ENCODE data around the gene DNER.
"Not testable (repeated sequence)": the region's sequence is repeated elsewhere in the genome, so short reads cannot be mapped to it uniquely, and the experiment has no call there.

DNER gene

GRCh38 chr2:229375251-229375650 lies 339.1 kb downstream of the DNER start:
- DNase-seq = no peak

- DNase-seq = not testable (repeated sequence)
Measured at GRCh38 chr2:229373311-229373710, 341.0 kb downstream of the DNER start.

- no peak for DNase-seq
Measured at GRCh38 chr2:229372207-229372606, 342.1 kb downstream of the DNER start.

- DNase-seq = no peak
Measured at GRCh38 chr2:229371086-229371485, 343.3 kb downstream of the DNER start.

- no peak for DNase-seq
Measured at GRCh38 chr2:229370509-229370908, 343.8 kb downstream of the DNER start.

GRCh38 chr2:229363185-229363814 lies 351.1 kb downstream of the DNER start:
- no peak for DNase-seq

- no peak for DNase-seq
Measured at GRCh38 chr2:229350883-229351282, 363.5 kb downstream of the DNER start.

- DNase-seq = no peak
Measured at GRCh38 chr2:229350117-229350805, 364.1 kb downstream of the DNER start.

GRCh38 chr2:229348128-229348527 lies 366.2 kb downstream of the DNER start:
- no peak for DNase-seq

- DNase-seq = no peak
Measured at GRCh38 chr2:229346816-229347540, 367.4 kb downstream of the DNER start.

GRCh38 chr2:229344955-229345354 lies 369.4 kb downstream of the DNER start:
- DNase-seq = no peak

GRCh38 chr2:229344151-229344551 lies 370.2 kb downstream of the DNER start:
- DNase-seq = no peak

GRCh38 chr2:229343661-229344060 lies 370.7 kb downstream of the DNER start:
- no peak for DNase-seq

- DNase-seq = peak; percentile 9
Measured at GRCh38 chr2:229342376-229342775, 372.0 kb downstream of the DNER start.

- DNase-seq = no peak
Measured at GRCh38 chr2:229340086-229340760, 374.1 kb downstream of the DNER start.

- no peak for DNase-seq
Measured at GRCh38 chr2:229339618-229340017, 374.7 kb downstream of the DNER start.

- DNase-seq = not testable (repeated sequence)
Measured at GRCh38 chr2:229339171-229339570, 375.2 kb downstream of the DNER start.

- DNase-seq = no peak
Measured at GRCh38 chr2:229335877-229336346, 378.4 kb downstream of the DNER start.

GRCh38 chr2:229335330-229335729 lies 379.0 kb downstream of the DNER start:
- DNase-seq = no peak

- peak; percentile 34 for DNase-seq
Measured at GRCh38 chr2:229330952-229331351, 383.4 kb downstream of the DNER start.

- no peak for DNase-seq
Measured at GRCh38 chr2:229319558-229319957, 394.8 kb downstream of the DNER start.

- no peak for DNase-seq
Measured at GRCh38 chr2:229314117-229314516, 400.2 kb downstream of the DNER start.

GRCh38 chr2:229313591-229313990 lies 400.8 kb downstream of the DNER start:
- DNase-seq = no peak
